Pancreas (tissue), 10 donors: ENCODE measurements around the gene GTF3C1. TPM values are rescaled to one million over a fixed set of nuclear protein-coding genes. Genes with fewer than 3 reads are reported as not detected.

ENCODE experiments used
- ATAC-seq, 4 donors: fragments of 200-7000 bp; cut with Tn5 transposase; one replicate each; pipeline versions ENCODE4 v1.8.0 to v1.9.1; 2020; ENCODE audit warnings: mild to moderate bottlenecking in 4 of 4, moderate library complexity in 4 of 4
- DNase-seq, 6 donors: peaks; one replicate each; pipeline ENCODE4 v3.0.0-alpha.2; 2020
- FAIRE-seq: peaks from 2 replicates; lab custom pipeline; 2012; peaks lifted over from hg19 to GRCh38; lab: Jason Lieb, UNC
- H3K27ac ChIP-seq, 4 donors: fragments of 200-600 bp; sonication (generic); 1 replicate in 3 of 4; 2 replicates in 1 of 4; pipeline versions ENCODE4 v1.5.0 to v1.8.0; 2020
- H3K27me3 ChIP-seq, 4 donors: fragments of 200-600 bp; one replicate each; pipeline ENCODE4 v1.8.0; 2021
- H3K36me3 ChIP-seq, 3 donors: fragments of 200-600 bp; sonication (generic) in 1 of 3; one replicate each; pipeline versions ENCODE4 v1.5.0 to v1.8.0; 2020 to 2021
- H3K4me1 ChIP-seq, 3 donors: fragments of 200-600 bp; one replicate each; pipeline ENCODE4 v1.8.0; 2021
- H3K4me3 ChIP-seq, 4 donors: fragments of 200-600 bp; sonication (generic) in 2 of 4; one replicate each; pipeline versions ENCODE4 v1.5.0 to v1.8.0; 2020 to 2021
- H3K9me3 ChIP-seq, 4 donors: fragments of 200-600 bp; one replicate each; pipeline ENCODE4 v1.8.0; 2021
- CTCF ChIP-seq, 4 donors: fragments of 200-600 bp; sonication (generic) in 3 of 4; IDR thresholded peaks; one replicate each; pipeline versions ENCODE4 v1.5.0 to v1.8.0; 2021; ENCODE audit warnings: antibody characterized with exemption in 4 of 4
- WGBS, 2 donors: extraction: QIAGEN DNeasy Blood & Tissue Kit; methylation state at CpG; one replicate each; pipeline ENCODE4 v1.1.7; 2013; 5-methylcytosine and 5-hydroxymethylcytosine counted together
- intact Hi-C, 3 donors: fragments of 100-400 bp; cut with DNase I; formaldehyde crosslinking; loops; one replicate each; pipeline versions ENCODE4 v1.11.1 to v1.14.2; 2022
- polyA plus RNA-seq, 2 donors: library from polyadenylated mRNA; stranded (reverse); fragments of 200-250 nt; gene quantifications; one replicate each; pipeline ENCODE4 v1.2.3, GENCODE V29; 2013
- total RNA-seq, 6 donors: library from RNA; stranded (reverse); fragmentation: NEBNext Ultra II Directional in 4 of 6; extraction: Animal tissue kit (Norgen Biotek cat#: 25700) in 4 of 6; gene quantifications; one replicate each; pipeline versions ENCODE4 v1.2.1 to v1.2.4, GENCODE V29; 2021 to 2023
- donor health status: healthy with polysubstance abuse.
- donor health status: DM: no; HTN: no; CAD: no; lungs with moderate emphysema.
- donor health status: DM: no; HTN: no; CAD: no.
- donor health status: control.
- donor health status: control.
- donor health status: Bipolar disorder and iron deficiency.
- donor health status: DM: yes; HTN: yes; CAD: no.
- donor health status: DM: no; HTN: no; CAD: no.
- donor health status: DM: no; HTN: no; CAD: no.
- donor health status: DM: yes; HTN: yes; CAD: no.

GTF3C1 gene
- total and polyA plus RNA-seq, 8 donors = 31.5 to 113 (median 43.8) TPM

GRCh38 chr16:27568077-27568476 is 18.4 kb upstream of the GTF3C1 start:
- Histone ChIP-seq H3K27me3 (no peaks in the 10 kb centered on the region), H3K27ac (no peak overlapping the region), H3K4me3 (no peak overlapping the region), H3K4me1 (peaks cover 0 to 2% (median 0%) of the 10 kb centered on the region in 3 donors), H3K9me3 (no peaks in the 10 kb centered on the region), H3K36me3 (no peaks in the 10 kb centered on the region)
- no peak for FAIRE-seq
- DNase-seq = no peak
- intact Hi-C loops = no loop called here
- ATAC-seq = no peak
- WGBS, 2 donors = 71 to 84% methylated on average over 4 of the region's 4 CpGs
- no peak for TF ChIP-seq CTCF (IDR thresholded peaks at IDR 0.05)

GRCh38 chr16:27566417-27566816 is 16.7 kb upstream of the GTF3C1 start:
- WGBS, 2 donors = 81 to 90% methylated on average over 6 of the region's 6 CpGs
- peak in 1 of 4 donors; percentile 37 for ATAC-seq
- peaks cover 0 to 5% (median under 1%) of the 10 kb centered on the region in 3 donors for H3K4me1 ChIP-seq
- DNase-seq = no peak
- H3K9me3 ChIP-seq = no peaks in the 10 kb centered on the region
- no peak overlapping the region for H3K27ac ChIP-seq
- no peak overlapping the region for H3K4me3 ChIP-seq
- intact Hi-C loops = no loop called here
- no peaks in the 10 kb centered on the region for H3K36me3 ChIP-seq
- FAIRE-seq = no peak
- no peaks in the 10 kb centered on the region for H3K27me3 ChIP-seq
- TF ChIP-seq CTCF (IDR thresholded peaks at IDR 0.05) = no peak

GRCh38 chr16:27564224-27564623 is 14.5 kb upstream of the GTF3C1 start:
- DNase-seq (no peak), FAIRE-seq (no peak)
- no peak for TF ChIP-seq CTCF (IDR thresholded peaks at IDR 0.05)

GRCh38 chr16:27561216-27561615 is 11.5 kb upstream of the GTF3C1 start:
- Histone ChIP-seq H3K4me1 (peaks cover 9 to 14% (median 13%) of the 10 kb centered on the region in 3 donors), H3K36me3 (no peaks in the 10 kb centered on the region), H3K27me3 (no peaks in the 10 kb centered on the region), H3K4me3 (no peak overlapping the region), H3K27ac (peak overlapping the region in 2 of 4 donors; percentile 62 to 67), H3K9me3 (no peaks in the 10 kb centered on the region)
- DNase-seq (no peak), ATAC-seq (no peak), FAIRE-seq (no peak)
- TF ChIP-seq CTCF (IDR thresholded peaks at IDR 0.05) = no peak
- intact Hi-C loops = no loop called here
- WGBS, 2 donors = 90 to 92% methylated on average over 8 of the region's 8 CpGs

More at GRCh38 chr16:27564224-27564623, 14.5 kb upstream of the GTF3C1 start:
- ATAC-seq = no peak
- Histone ChIP-seq H3K9me3 (no peaks in the 10 kb centered on the region), H3K4me1 (peaks cover 4 to 14% (median 9%) of the 10 kb centered on the region in 3 donors), H3K4me3 (no peak overlapping the region), H3K27ac (no peak overlapping the region), H3K27me3 (no peaks in the 10 kb centered on the region), H3K36me3 (no peaks in the 10 kb centered on the region)
- WGBS, 2 donors = 89 to 91% methylated on average over 5 of the region's 5 CpGs
- intact Hi-C loops = no loop called here

GRCh38 chr16:27558932-27559331 is 9.2 kb upstream of the GTF3C1 start:
- ATAC-seq = no peak
- H3K4me1 ChIP-seq = peaks cover 12 to 17% (median 14%) of the 10 kb centered on the region in 3 donors
- WGBS, 2 donors = 82 to 95% methylated on average over 1 of the region's 1 CpG
- H3K36me3 ChIP-seq = no peaks in the 10 kb centered on the region
- no peaks in the 10 kb centered on the region for H3K9me3 ChIP-seq
- no peak for FAIRE-seq
- no peaks in the 10 kb centered on the region for H3K27me3 ChIP-seq
- H3K4me3 ChIP-seq = no peak overlapping the region
- intact Hi-C loops = no loop called here
- H3K27ac ChIP-seq = no peak overlapping the region
- DNase-seq = no peak
- no peak for TF ChIP-seq CTCF (IDR thresholded peaks at IDR 0.05)
